Uterus (tissue), 2 donors: ENCODE data around the gene FUT1.

Experiments
- CTCF ChIP-seq, 4 experiments: fragments of 200-600 bp in 2 of 4; fragments of 450-650 bp in 2 of 4; sonication (generic) in 2 of 4; IDR thresholded peaks; one replicate each; pipeline ENCODE4 v1.5.1; 2016 to 2019; ENCODE audit warnings: antibody characterized with exemption in 4 of 4, mild to moderate bottlenecking in 2 of 4, moderate library complexity in 1 of 4
- POLR2A ChIP-seq, 2 donors: fragments of 450-650 bp; IDR thresholded peaks; one replicate each; pipeline ENCODE4 v1.6.1; 2016; ENCODE audit warnings: antibody characterized with exemption in 2 of 2, mild to moderate bottlenecking in 1 of 2, moderate library complexity in 1 of 2

- TF ChIP-seq CTCF (IDR thresholded peaks at IDR 0.05) (no peak), POLR2A (IDR thresholded peaks at IDR 0.05) (no peak)
Observed at GRCh38 chr19:48728911-48729664, 23.4 kb downstream of the FUT1 start.
